B cell (primary cell): ENCODE results near the gene CBX6.

Experiments used
- CTCF ChIP-seq: fragments of 200-600 bp; IDR thresholded peaks from one replicate; pipeline ENCODE4 v1.8.0; 2022; ENCODE audit warnings: antibody characterized with exemption, mild to moderate bottlenecking
- EZH2 ChIP-seq: IDR thresholded peaks from 2 replicates; pipeline ENCODE4 v1.6.1; 2012; ENCODE audit warnings: borderline replicate concordance, low read depth, mild to moderate bottlenecking, moderate library complexity, low read length; ENCODE audit not compliant: insufficient read depth, poor library complexity, severe bottlenecking

GRCh38 chr22:38820020-38820419, 52.0 kb downstream of the CBX6 start:
- TF ChIP-seq CTCF (no peak), EZH2 (no peak)
